CD4-positive, alpha-beta T cell treated with Interleukin-15 for 1 hour (primary cell): ENCODE data around the gene TRAPPC5.

Experiments
- DNase-seq: peaks from one replicate; pipeline ENCODE4 v3.0.0-alpha.2; 2020

TRAPPC5 gene

DNA sequence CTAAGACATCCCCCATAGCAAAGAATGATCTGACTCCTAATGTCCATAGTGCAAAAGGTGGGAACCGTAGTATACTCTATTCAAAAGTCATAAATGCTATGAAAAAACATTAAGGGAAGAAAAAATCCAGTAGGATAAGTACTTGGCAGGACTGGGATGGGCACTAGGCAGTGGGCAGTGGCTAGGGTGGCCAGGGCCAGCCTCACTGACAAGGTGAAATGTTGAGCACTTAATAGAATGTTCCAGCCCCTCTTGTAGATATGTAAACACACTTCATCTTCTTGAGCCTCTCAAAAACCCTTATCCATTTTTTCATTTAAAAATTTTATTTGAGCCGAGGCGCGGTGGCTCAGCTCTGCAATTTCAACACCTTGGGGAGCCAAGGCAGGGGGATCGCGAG lies 52.7 kb downstream of the TRAPPC5 start:
- DNase-seq: no peak

DNA sequence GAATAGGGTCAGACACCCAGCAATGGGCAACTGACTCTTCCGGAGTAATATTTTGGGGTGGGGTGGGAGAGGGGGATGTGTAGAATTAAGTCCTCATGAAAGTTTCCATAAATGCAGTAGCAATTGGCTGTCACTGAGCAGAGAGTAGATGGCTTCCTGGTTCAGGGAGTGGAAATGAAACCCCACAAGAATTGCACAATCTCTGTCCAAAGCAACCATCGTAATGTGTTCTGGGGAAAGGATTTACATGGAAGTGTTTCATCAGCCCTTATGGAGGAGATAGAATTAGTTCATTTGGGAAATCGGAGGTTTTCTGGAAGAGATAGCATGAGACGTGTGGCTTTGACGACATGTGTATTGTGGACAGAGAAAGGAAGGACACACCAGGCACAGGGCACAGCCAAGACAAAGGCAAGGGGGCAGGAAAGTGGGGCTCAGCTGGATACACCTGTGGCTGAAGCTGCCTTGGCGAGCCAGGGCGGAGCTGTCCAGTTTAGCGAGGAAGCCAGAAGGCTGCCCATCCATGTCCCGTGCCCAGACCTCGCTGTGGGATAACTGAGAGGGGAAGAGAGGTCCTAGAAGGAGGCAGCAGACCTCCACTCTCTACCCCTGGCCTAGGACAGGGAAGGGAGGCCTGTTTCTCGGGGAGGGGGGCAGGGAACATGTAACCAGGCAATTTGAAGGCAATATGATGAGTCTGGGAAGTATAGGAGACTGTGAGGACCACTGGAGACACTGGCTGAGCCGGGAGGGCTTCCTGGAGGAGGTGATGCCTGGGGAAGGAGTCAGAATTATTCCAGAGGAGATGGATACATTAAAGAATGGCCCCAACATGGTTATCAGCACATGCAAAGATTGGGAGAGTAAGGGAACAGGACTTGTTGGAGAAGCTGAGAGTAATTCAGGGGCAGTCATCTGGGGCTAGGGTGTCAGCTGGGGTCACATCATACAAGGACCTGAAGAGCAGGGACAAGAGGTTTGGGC lies 53.9 kb downstream of the TRAPPC5 start:
- no peak for DNase-seq

DNA sequence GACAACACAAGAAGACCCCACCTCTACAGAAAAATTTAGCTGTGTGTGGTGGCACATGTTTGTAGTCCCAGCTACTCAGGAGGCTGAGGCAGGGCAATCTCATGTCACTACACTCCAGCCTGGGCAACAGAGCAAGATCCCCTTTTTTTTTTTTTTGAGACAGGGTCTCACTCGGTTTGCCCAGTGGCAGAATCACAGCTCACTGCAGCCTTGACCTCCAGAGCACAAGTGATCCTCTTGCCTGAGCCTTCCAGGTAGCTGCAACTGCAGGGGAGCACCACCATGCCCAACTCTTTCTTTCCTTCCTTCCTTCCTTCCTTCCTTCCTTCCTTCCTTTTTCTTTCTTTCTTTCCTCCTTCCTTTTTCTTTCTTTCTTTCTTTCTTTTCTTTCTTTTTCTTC lies 55.5 kb downstream of the TRAPPC5 start:
- DNase-seq: no peak

DNA sequence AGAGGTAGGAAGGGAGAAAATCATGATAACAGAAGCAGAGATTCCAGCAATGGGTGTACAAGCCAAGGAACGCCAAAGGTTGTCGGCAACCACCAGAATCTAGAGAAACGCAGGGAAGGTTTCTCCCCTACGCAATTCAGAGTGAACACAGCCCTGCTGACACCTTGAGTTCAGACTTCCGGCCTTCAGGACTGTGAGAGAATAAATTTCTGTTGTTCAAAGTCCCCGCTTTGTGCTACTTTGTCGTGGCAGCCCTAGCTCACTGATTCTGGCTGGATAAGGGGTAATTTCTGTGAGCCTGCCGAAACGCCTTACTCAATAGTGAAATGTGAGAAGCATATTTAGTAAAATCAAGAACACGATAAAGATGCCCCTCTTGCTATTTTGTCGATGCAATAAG lies 56.6 kb downstream of the TRAPPC5 start:
- no peak for DNase-seq
